Embryonic facial prominence (tissue), 1 donor: Measurements from ENCODE around the gene KIFC1.

ENCODE experiments used
- DNase-seq: peaks from one replicate; pipeline ENCODE4 v3.0.0-alpha.2; 2016; ENCODE audit errors: extremely low spot score

The KIFC1 gene

GRCh38 chr6:33411632-33412005, 20.0 kb downstream of the KIFC1 start:
- DNase-seq: no peak

DNA sequence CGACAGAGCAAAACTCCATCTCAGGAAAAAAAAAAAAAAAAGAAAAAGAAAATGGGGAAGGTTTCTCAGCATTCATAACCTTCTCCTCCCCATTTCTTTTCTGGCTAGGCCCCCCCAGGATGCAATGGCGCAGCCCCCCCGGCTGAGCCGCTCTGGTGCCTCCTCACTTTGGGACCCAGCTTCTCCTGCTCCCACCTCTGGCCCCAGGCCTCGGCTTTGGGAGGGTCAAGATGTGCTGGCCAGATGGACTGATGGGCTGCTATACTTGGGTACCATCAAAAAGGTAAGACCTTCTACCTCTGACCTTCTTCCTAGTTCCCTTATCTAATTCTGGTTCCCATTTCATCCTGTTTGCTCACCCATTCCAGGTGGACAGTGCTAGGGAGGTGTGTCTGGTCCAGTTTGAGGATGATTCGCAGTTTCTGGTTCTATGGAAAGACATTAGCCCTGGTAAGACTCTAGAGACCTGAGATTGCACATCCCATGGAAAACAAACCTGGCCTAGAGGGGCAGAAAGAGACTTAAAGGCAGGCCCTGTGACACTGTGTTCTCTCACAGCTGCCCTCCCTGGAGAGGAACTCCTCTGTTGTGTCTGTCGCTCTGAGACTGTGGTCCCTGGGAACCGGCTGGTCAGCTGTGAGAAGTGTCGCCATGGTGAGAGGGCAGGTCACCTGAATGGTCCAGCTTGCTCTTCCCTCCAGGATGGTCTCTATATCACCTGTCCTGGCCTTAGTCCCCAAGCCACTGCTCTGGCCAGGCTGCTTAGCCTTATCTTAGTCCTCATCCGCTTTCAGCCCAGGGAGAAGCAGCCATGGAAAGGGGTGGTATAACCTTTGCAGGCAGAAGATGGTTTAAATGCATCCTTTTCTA, 20.8 kb downstream of the KIFC1 start:
- no peak for DNase-seq

GRCh38 chr6:33413241-33414120, 21.9 kb downstream of the KIFC1 start:
- DNase-seq: no peak

- DNase-seq: no peak
Observed at GRCh38 chr6:33414592-33415271, 23.1 kb downstream of the KIFC1 start.

- no peak for DNase-seq
Observed at GRCh38 chr6:33415831-33416230, 24.2 kb downstream of the KIFC1 start.

- DNase-seq: no peak
Observed at GRCh38 chr6:33416386-33417127, 24.9 kb downstream of the KIFC1 start.

DNA sequence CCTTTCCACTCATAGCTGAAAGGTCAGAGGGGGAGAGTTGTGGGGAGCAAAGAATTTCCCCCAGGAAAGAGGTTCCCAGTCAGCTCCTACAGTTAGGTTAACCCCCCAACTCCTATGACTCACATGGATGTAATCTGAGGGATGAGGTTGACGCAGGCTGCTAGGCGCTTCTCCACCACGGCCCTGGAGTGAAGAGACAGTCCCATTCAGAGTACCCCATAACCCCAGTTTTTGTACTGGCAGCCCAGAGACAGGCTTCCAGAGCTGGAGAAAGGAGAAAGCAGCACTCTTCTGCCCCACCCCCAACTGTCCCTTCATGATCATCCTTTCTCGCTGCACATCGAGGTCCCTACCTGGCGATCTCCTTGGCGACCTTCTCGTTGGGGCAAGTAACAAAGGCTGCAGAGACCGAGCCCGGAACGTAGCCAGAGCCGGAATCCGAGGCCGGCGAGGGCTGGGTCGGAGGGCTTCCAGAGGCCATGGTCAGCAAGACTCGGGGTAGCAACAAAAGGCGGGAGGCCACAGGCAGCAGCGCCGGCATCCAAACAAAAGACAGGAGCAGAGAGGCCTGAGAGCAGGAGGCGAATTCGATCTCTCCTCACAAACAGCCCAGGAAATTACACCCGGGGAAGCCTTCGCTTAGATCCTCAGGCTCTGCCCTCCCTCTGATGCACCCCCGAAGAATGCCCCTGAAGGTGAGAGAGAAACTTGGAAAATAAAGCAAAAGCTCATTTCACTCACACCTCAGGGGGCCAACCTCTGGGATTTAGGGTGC, 25.7 kb downstream of the KIFC1 start:
- no peak for DNase-seq

GRCh38 chr6:33417903-33418689, 26.5 kb downstream of the KIFC1 start, which contains the start of gene CUTA:
Gene CUTA, minus strand, starts transcription at chr6:33418107. Its CDS starts 107 bp downstream, at chr6:33418000.
- peak; percentile 100 for DNase-seq

DNA sequence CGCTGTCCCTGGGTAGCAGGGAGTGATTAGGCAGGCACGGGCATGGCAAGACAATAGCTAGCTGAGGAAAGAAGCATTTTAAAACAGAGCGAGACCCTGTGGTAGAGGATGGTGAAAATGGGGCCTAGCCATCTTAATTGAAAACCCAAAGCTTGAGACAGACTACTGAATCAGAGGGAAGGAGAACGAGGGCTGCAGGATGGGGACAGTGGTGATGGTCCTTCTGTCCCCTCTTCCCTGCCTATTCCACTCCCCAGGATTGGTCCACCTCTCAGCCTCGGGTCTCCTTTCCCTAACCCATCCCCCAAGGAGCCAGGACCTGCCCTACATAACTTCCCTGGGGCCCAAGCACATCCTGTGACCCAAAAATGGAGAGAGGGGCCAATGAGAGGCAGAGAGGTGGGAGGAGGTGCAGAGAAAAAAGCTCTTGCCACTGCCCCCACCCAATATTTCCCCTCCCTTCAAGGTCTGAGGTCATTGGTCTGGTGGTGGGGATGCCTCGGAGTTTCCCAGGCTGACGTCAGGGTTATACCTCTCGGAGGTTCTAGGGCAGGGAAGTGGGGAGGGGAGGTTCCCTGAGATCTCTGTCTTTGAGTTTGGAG, 27.2 kb downstream of the KIFC1 start:
- no peak for DNase-seq

DNA sequence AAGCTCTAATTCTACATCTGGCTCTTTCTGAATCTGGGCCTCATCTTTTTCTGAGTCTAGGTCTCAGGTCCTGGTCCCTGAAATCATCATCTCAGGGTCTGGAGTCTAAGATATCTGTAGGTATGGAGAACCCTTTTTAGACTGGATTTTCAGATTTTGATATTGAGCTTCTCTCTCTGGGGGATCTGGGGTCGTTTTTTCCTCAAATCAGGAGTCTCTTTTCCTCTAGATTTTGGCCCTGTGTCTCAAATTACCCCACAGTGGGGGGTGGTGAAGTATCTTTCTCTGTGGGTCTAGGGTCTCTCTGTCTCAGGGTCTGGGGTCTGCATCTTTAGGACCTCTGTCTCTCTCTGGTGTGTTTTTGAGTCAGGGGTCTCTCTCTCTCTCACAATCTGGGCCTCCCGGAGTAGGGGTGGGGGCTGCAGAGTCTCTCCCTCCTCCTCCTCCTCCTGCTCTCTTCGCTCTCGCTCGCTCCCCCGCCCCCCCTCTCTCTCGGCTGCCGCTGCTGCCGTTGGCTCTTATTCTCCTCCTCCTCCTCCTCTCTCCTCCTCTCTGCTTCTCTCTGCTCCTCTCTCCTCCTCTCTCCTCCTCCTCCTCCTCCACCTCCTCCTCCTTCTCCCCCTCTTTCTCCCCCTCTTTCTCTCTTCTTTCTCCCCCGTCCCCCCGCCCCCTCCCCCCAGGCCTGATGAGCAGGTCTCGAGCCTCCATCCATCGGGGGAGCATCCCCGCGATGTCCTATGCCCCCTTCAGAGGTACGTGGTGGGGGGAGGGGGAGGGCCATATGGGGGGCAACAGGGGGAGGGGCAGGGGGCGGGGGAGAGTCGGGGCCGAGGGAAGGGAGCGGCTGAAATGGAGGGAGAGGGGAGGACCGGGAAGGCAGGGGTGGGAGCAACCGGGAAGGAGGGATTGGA, 28.2 kb downstream of the KIFC1 start, which contains the start of gene SYNGAP1:
Gene SYNGAP1 (plus strand): TSS at position 486 of the 911 bp plus-strand sequence. CDS start 200 bp downstream, at position 686.
- peak; percentile 80 for DNase-seq

GRCh38 chr6:33420491-33421343, 29.1 kb downstream of the KIFC1 start:
- DNase-seq: no peak

- DNase-seq: no peak
Observed at GRCh38 chr6:33421344-33421643, 29.7 kb downstream of the KIFC1 start.

- DNase-seq: no peak
Observed at GRCh38 chr6:33423777-33424176, 32.2 kb downstream of the KIFC1 start.

GRCh38 chr6:33424855-33425667, 33.4 kb downstream of the KIFC1 start:
- no peak for DNase-seq

- DNase-seq: peak; percentile 83
Observed at GRCh38 chr6:33425668-33426577, 34.3 kb downstream of the KIFC1 start.
